WERI-Rb-1 (cell line): ENCODE data around the gene C3orf33.

ENCODE experiments used
- DNase-seq: peaks from one replicate; pipeline ENCODE4 v3.0.0-alpha.2; 2020
- H3K27ac ChIP-seq: fragments of 250-450 bp; sonication (Bioruptor Pico); 2 replicates; pipeline ENCODE4 v1.5.1; 2020; ENCODE audit warnings: mild to moderate bottlenecking, moderate library complexity
- H3K27me3 ChIP-seq: fragments of 250-450 bp; sonication (Bioruptor Pico); 2 replicates; pipeline ENCODE4 v1.5.1; 2021; ENCODE audit warnings: mild to moderate bottlenecking, low read depth, moderate library complexity; ENCODE audit not compliant: insufficient read depth, severe bottlenecking
- H3K36me3 ChIP-seq: fragments of 250-450 bp; sonication (Bioruptor Pico); 2 replicates; pipeline ENCODE4 v1.5.1; 2020; ENCODE audit warnings: mild to moderate bottlenecking, moderate library complexity
- H3K4me3 ChIP-seq: 2 replicates; pipeline ENCODE4 v1.5.1; 2011; ENCODE audit warnings: low read depth, mild to moderate bottlenecking, control low read depth, low read length
- H3K9me3 ChIP-seq: fragments of 250-450 bp; sonication (Bioruptor Pico); 2 replicates; pipeline ENCODE4 v1.5.1; 2021; ENCODE audit warnings: mild to moderate bottlenecking, moderate library complexity; ENCODE audit not compliant: severe bottlenecking
- TF ChIP-seq, protein P1 (sequence below): IDR thresholded peaks from 2 replicates; pipeline ENCODE4 v1.5.1; 2011; ENCODE audit warnings: low read depth, mild to moderate bottlenecking, control low read depth, inconsistent platforms, low read length

C3orf33 gene

DNA sequence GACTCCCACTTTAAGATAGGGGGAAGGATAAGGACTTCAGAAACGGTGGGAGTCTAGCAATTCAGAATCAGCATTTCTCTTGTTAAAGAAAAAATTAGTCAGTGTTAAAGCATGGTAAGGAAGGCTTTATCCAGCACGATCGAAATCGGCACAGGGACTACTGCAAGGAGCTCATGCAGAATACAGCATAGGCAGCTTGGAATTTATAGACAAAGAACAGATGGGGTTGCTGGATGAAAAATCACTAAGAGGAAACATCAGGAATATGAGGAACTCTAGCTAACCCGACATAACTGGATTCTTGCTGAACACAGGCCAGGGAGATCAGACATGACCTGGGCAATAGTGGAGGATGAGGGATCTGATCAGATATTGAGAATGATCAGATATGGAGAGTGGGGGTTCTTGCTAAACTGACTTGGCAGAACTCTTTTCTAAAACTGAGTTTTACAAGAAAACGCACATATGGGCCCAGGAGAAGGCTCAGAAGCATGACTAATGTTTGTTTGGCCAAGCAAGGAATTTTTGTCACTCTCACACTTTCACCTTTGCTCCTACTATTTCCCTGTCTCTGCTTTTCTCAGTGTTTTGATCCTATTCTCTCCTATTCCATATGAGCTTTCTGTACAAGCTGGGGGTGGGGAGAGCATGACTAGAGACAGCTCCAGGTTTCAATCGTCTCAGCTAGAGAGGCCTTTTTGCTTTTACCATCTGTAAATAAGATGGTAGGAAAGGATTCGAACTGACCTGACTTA is 57.3 kb downstream of the C3orf33 start:
- no peaks in the 10 kb centered on the region for H3K36me3 ChIP-seq
- no peak overlapping the region for H3K4me3 ChIP-seq
- H3K9me3 ChIP-seq = no peaks in the 10 kb centered on the region
- DNase-seq = no peak
- TF ChIP-seq, protein P1, sequence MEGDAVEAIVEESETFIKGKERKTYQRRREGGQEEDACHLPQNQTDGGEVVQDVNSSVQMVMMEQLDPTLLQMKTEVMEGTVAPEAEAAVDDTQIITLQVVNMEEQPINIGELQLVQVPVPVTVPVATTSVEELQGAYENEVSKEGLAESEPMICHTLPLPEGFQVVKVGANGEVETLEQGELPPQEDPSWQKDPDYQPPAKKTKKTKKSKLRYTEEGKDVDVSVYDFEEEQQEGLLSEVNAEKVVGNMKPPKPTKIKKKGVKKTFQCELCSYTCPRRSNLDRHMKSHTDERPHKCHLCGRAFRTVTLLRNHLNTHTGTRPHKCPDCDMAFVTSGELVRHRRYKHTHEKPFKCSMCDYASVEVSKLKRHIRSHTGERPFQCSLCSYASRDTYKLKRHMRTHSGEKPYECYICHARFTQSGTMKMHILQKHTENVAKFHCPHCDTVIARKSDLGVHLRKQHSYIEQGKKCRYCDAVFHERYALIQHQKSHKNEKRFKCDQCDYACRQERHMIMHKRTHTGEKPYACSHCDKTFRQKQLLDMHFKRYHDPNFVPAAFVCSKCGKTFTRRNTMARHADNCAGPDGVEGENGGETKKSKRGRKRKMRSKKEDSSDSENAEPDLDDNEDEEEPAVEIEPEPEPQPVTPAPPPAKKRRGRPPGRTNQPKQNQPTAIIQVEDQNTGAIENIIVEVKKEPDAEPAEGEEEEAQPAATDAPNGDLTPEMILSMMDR = no peak
- H3K27me3 ChIP-seq = no peaks in the 10 kb centered on the region
- no peak overlapping the region for H3K27ac ChIP-seq

DNA sequence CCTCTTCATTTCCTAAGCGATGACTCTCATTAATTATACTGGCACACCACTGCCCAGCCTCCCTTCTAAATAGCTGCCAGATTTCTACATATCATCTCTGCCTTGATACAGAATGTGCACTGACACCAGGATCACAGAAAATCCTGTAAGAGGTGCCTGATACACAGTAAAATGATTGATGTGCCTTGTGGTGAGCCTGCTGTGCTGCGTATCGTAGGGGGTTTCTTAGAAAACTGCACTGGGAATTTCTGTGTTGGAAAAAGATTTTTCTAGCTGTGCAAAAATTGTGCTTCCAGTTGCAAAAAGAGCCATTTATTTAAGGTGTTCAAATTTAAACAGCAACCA is 58.2 kb downstream of the C3orf33 start:
- H3K9me3 ChIP-seq = no peaks in the 10 kb centered on the region
- TF ChIP-seq, protein P1 = no peak
- H3K27ac ChIP-seq = no peak overlapping the region
- no peaks in the 10 kb centered on the region for H3K27me3 ChIP-seq
- no peak overlapping the region for H3K4me3 ChIP-seq
- no peak for DNase-seq
- no peaks in the 10 kb centered on the region for H3K36me3 ChIP-seq

DNA sequence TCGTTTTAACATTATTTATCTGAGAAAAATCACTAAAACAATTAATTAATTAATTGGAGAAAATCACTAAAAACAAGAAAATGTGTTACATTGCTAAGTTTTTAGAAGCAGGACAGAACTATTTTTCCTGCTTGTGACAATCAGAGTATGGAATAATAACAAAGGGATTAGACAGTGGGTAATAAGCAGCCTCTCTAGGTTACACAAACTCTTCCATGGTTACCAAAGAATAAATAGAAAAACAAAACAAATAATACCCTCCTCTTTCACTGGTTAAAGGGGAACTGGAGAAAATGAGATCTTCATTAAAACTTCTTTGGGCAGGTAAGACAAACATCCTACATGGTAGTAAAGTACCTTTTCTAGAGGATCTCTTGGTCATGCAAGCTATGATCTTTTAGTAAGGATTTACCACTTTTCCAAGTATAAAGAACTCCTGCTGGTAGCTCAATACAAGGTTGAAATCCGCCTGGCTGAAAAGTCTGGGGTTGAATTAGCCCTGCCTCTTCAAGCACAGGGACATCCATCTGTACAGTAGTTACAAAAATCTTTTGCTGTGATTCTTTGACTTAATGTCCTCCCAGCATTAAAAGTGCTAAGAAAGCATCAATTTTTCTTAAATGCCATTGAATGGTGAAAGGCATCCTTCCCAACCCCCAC is 58.7 kb downstream of the C3orf33 start:
- H3K27me3 ChIP-seq = no peaks in the 10 kb centered on the region
- H3K9me3 ChIP-seq = no peaks in the 10 kb centered on the region
- no peaks in the 10 kb centered on the region for H3K36me3 ChIP-seq
- TF ChIP-seq, protein P1 = no peak
- H3K27ac ChIP-seq = no peak overlapping the region
- H3K4me3 ChIP-seq = no peak overlapping the region
- DNase-seq = peak; percentile 17

DNA sequence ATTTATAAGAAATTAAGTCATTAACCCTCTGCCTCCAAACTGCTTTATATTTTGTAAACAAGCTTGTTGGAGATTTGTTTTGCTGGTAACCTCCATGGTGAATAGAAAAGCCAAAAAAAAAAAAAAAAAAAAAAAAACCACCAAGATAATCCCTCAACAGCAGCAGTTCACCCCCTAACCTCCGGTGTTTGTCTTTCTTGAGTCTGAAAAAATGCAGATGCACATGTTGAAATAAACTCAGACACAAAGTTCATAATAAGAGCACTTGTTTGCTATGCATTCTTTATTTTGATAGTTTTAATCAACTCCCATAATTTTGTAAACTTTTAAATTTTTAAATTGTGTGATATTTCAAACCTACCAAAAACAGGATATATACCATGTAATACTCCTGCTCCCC is 59.4 kb downstream of the C3orf33 start:
- no peaks in the 10 kb centered on the region for H3K27me3 ChIP-seq
- TF ChIP-seq, protein P1 = no peak
- no peak for DNase-seq
- no peaks in the 10 kb centered on the region for H3K36me3 ChIP-seq
- H3K9me3 ChIP-seq = no peaks in the 10 kb centered on the region
- no peak overlapping the region for H3K4me3 ChIP-seq
- no peak overlapping the region for H3K27ac ChIP-seq

DNA sequence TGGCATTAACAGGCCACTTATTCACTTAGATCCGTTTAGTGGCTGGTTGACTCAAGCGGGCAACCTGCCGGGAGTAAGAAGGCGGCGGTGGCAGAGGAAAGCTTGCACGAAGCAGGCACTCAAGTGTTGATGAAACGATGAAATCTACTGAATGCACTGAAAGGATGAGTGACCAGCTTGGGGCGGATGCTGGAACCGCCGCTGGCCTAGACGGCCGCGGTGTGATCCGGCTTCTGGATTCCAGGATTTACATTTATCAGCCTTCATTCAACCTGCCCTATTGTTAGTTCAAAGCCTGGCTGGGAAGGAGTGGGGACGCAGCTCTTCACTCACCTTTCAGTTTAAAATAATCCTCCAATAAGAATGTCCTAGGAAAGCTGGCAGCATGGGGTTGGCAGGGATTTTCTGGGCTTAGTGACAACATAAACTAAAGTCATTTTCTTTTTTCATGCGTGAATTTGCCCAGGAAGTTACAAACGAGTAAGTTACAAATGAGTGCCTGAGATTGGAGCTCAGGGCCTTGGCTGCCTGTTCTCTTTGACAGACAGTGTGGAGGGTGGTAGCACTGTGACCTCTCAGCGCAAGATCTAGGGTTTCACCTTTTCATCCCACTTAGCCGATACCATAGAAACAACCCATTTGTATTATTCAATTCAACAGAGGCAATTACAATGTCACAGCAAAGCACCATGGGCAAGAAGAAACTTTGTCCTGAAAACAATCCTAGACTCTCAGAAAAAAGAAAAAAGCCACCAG is 60.1 kb downstream of the C3orf33 start:
- Histone ChIP-seq H3K9me3 (no peaks in the 10 kb centered on the region), H3K27me3 (no peaks in the 10 kb centered on the region), H3K4me3 (peak overlapping the region; percentile 87), H3K36me3 (no peaks in the 10 kb centered on the region), H3K27ac (peak overlapping the region; percentile 9; the same call in 1 of the 2 replicates)
- TF ChIP-seq, protein P1 = no peak
- DNase-seq = peak; percentile 62
